ENCODE data around the gene TEX35.

DNA sequence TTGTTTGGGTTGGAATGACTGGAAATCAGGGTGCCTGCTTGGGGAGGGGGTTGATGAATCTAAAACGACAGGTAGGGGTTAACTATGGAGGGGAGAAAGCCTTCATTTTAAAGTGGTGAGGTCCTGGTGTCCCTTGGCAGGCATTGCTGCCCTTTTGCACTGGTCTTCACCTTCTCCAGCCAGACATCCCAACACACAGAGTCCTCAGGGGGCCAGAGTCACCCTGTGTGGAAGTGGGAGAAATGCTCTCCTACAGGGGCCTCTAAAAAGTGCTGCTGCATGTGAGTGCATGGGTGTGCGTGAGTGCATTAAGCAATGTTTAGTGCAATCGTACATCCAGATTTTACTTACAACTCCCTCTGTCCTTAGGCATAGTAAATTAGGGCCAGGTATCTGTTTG lies 39.0 kb downstream of the TEX35 start:
- TF ChIP-seq, protein P1, sequence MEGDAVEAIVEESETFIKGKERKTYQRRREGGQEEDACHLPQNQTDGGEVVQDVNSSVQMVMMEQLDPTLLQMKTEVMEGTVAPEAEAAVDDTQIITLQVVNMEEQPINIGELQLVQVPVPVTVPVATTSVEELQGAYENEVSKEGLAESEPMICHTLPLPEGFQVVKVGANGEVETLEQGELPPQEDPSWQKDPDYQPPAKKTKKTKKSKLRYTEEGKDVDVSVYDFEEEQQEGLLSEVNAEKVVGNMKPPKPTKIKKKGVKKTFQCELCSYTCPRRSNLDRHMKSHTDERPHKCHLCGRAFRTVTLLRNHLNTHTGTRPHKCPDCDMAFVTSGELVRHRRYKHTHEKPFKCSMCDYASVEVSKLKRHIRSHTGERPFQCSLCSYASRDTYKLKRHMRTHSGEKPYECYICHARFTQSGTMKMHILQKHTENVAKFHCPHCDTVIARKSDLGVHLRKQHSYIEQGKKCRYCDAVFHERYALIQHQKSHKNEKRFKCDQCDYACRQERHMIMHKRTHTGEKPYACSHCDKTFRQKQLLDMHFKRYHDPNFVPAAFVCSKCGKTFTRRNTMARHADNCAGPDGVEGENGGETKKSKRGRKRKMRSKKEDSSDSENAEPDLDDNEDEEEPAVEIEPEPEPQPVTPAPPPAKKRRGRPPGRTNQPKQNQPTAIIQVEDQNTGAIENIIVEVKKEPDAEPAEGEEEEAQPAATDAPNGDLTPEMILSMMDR (conservative IDR thresholded peaks at IDR 0.05 in 1 of 2, IDR thresholded peaks at IDR 0.05 in 1 of 2; ENCODE audit: extremely low read depth in 1 of 2, insufficient read depth in 1 of 2, low read depth in 1 of 2, low read length in 2 of 2): no peak
- TF ChIP-seq EZH2 (IDR thresholded peaks at IDR 0.05; ENCODE audit: borderline replicate concordance, low read length): no peak
